Stimulated activated CD4-positive, alpha-beta T cell treated with anti-CD3 and anti-CD28 coated beads, Interleukin-1b, Interleukin-23, amount 100 ng/mL, for 1 hour (primary cell): ENCODE results near the gene SNTG2.

Source experiments
- DNase-seq, 2 donors: peaks; one replicate each; pipeline ENCODE4 v3.0.0-alpha.2; 2020; ENCODE audit warnings: low read depth in 2 of 2

Gene SNTG2

GRCh38 chr2:1049691-1050090 is 99.0 kb downstream of the SNTG2 start:
- no peak for DNase-seq

DNA sequence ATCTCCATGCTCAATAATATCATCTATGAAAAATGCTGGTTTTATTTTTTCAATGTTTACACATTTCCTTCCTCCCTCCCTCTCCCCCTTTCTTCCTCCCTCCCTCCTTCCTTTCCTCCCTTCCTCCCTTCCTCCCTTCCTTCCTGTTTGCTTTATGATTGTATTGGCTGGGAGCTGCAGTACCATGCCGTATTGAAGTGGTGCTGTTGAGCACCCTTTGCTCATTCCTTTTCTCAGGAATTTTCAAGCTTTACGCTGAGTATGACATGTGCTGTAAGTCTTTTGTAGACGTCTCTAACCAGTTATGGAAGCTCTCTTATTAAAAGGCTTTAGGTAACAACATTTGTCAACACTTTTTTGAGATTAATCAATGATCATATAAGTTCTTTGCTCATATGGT is 100.4 kb downstream of the SNTG2 start:
- DNase-seq = no peak

- DNase-seq = no peak
Measured at GRCh38 chr2:1052771-1053191, 102.1 kb downstream of the SNTG2 start.

GRCh38 chr2:1053786-1054185 is 103.1 kb downstream of the SNTG2 start:
- DNase-seq = no peak

- DNase-seq = no peak
Measured at GRCh38 chr2:1054399-1054798, 103.8 kb downstream of the SNTG2 start.

- DNase-seq = no peak
Measured at GRCh38 chr2:1055014-1055595, 104.5 kb downstream of the SNTG2 start.

DNA sequence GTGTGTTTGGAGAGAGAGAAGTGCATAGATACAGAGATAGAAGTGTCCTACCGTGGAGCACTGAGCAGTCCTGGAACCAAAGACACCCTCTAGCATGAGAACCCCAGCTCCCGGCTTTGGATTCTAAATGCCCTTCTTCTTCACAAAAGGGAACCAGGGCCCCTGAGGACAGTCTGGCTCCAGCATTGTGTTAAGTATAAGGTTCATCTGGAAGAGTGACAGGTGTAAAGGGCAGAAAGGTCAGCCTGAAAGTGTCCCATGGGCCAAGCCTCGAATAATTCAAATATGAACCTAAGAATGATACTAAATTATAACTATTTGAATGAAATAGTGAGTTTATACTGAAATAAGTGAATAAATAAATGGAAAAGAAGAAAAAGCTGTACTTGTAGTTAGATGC is 109.7 kb downstream of the SNTG2 start:
- no peak for DNase-seq

DNA sequence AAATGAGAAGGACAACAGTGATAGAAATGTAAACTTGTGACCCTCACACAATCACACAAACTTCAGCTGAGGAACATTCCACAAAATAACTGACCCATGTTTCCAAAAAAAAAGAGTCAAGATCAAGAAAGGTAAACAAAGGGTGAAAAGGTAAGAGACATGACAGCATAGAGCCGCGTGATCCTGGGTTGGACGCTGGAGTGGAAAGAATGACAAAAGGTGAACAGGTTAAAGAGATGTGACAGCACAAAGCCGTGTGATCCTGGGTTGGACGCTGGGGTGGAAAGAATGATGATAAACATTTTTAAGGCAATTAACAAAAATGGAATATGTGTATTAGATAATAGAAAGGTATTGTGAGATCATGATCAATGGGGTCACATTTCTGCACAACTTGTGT is 110.3 kb downstream of the SNTG2 start:
- DNase-seq = no peak

DNA sequence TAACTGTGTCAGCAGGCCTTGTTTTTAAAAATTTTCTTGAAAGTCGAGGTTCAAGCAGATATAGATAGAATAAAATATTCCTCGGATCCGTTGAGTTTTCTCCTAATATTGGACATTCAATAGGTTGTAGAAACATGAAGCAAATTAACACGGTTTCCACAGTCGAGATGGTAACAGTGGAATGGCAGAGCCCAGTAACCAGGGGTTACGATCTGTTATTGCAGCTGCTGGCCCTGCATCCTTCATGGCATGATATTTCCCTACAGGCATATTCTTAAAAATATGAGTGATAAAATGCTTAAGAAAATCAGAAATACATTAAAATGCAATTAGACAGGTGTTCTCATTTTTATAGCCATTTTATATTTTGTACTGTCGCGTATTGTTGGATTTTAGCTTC is 117.6 kb downstream of the SNTG2 start:
- no peak for DNase-seq

DNA sequence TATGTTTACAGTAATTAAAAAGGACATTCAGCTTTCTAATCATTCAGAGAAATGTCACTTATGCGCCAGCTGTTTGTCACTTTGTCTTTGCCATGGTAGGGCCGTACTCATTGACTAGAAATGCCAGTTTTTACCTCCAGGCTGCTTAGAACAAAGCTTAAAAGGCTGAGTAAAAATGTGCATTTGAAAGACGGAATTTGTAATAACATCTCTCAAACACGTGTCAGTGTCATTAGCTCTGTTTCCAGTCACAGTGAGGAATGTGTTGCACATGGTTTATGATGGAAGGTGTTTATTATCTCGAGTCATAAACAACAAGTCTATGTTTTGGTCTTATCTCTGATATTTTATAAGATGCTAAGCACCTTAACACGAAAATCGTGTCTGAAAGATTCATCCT is 118.2 kb downstream of the SNTG2 start:
- no peak for DNase-seq

DNA sequence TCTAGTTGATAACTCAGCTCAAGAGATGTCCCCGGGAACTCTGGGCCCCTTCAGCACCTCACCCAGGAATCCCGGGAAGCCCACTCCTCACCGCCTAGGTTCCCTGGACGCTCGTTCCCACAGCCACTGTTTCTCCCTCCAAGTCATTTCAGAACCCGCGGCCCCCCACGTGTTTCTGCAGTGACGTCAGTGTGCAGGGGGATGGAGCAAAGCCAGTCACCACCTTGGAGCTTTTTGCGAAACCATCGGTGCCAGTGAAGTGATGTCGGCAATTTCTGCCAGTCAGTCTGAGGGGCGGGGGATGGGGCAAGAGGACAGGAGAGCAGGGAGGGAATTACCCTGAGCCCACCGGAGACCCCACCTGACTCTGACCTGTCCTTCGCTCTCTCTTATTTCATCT is 119.2 kb downstream of the SNTG2 start:
- DNase-seq = no peak

DNA sequence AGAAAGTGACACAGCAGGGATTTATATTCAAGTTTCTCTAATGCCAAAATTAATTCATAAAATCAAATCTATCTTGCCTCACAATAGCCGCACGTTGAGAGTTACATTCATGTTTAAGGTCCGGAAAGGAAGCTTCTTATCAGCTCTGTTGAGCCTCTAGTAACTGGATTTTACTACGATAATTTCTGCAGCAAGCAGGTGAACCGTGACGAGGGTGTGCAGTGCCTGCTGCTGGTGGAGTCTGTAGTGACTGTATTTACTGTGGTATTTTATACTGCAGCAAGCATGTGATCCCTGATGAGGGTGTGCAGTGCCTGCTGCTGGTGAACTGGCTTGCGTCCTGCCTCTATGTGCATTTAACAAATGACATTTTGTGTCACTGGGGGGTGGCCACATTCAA is 120.0 kb downstream of the SNTG2 start:
- no peak for DNase-seq

GRCh38 chr2:1071650-1072049 is 121.0 kb downstream of the SNTG2 start:
- no peak for DNase-seq

DNA sequence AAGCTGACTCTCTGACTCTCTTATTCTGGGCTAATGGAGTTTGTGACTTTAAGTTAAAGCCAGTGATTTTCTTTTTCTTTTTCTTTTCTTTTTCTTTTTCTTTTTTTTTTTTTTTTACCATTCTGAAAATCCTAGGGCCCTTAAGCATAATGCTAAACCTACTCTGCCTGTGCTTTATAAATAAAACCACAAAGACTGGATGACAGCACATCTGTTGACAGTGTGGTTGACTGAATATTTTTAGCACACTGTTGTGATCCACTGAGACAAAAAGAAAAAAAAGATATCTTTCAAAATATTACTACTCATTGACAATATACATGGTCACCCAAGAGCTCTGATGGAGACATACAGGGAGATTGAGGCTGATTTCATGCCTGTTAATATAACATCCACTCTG is 121.6 kb downstream of the SNTG2 start:
- DNase-seq = no peak

DNA sequence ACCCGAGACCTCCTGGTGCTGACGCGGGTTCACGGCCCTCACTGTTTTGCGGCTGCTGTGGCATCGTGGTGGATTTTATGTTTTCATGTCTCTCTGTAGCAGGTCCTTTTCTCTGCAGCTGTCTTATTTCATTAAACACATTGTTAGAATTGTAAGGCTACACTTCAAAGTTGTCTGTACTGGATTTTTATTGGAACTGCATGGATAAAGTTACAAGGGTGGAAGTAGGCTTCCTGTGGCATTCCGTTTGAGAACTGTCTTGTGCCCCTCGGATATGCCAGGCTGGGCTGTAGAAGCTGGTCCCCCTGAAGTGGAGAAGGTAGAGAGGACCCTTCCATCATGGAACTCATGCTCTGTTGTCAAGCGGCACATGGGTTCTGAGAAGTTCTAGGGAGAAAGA is 127.3 kb downstream of the SNTG2 start:
- DNase-seq = no peak

- no peak for DNase-seq
Measured at GRCh38 chr2:1078326-1078725, 127.7 kb downstream of the SNTG2 start.

DNA sequence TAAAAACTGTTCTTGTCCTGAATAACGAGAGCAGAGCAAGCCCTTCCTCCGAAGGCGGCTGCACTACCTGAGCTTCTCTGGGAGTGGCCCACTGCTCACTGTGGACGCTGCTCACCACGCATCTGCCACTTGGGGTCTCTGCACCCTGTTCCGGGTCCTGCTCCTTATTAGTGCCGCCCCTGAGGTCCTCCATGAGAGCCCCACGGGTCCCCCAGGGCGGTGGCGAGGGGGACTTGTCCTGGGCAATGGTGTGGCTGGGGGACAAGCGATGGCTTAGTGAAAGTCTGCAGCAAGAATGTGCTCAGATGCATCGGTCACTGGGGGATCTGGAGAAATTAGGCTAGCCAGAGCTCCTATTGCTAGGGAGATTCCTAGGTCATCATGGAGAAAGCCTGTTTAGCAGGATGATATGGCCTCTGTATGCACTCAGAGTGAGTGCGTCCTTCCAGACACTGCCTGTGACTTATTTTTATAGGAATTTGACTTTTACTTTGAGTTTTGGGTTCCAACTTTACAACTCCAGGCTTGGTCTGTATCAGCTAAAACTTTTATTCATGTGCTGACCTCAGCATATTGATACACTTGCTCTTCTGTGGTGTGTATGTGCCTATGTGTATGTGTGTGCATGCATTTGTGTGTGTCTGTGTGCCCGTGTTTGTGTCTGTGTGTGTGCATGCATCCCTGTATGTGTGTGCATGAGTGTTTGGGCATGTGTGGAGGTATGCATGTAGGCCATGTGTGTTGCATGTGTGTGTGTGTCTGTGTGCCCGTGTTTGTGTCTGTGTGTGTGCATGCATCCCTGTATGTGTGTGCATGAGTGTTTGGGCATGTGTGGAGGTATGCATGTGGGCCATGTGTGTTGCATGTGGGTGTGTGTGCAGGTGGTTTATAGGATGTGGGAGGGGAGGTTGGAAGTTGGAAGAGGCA is 129.5 kb downstream of the SNTG2 start:
- no peak for DNase-seq

DNA sequence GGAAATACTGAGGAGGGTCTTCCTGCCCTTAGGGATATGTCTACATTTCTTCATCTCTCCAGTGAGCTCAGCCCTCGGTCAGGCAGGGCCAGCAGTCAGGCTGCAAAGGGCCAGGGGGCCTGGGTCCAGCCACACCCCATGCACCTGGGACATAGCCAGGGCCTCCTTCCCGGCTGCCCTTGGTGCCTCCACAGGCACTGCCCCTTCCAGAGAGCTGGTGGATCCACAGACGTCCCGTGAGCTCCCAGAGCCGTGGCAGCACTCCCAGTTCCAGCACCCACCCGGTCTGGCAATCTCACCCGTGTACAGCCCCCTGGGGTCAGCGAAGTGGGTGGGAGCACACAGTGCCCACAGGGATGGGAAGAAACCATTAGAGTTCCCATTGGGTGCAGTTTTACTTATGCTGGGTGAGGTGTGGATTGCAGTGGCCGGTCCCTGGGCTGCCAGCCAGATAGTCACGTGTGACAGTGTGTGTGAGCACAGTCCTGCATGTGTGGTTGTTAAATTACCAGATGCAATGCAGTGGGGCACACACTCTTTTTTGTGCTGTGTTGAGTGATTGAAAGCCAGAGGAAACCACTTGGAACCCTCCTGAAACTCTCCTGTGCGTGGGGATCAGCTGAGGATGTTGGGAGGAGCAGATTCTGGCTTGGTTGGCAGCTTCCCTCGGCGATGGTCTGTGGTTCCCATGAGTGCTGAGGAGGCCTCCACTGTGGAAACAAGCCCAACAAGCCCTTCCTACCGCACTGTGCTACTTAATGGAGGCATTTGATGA is 131.0 kb downstream of the SNTG2 start:
- no peak for DNase-seq

GRCh38 chr2:1082456-1083205 is 132.0 kb downstream of the SNTG2 start:
- DNase-seq = no peak

- no peak for DNase-seq
Measured at GRCh38 chr2:1088192-1088860, 137.7 kb downstream of the SNTG2 start.

- DNase-seq = no peak
Measured at GRCh38 chr2:1088940-1089339, 138.3 kb downstream of the SNTG2 start.
